IMR-90 (cell line): Measurements from ENCODE around the gene TST. TPM values are rescaled to one million over a fixed set of nuclear protein-coding genes. Genes with fewer than 3 reads are reported as not detected.

Experiments used
- ATAC-seq: fragments of 200-7000 bp; cut with Tn5 transposase; 2 replicates; pipeline ENCODE4 v1.9.1; 2020; ENCODE audit warnings: low read depth, mild to moderate bottlenecking, moderate library complexity
- BruUV-seq: library from RNA; stranded (reverse); fragments of 400-500 nt; replicated peaks from 2 replicates; lab custom pipeline; 2021; lab: Mats Ljungman, UMichigan
- CTCF ChIA-PET: fragments of 300-600 bp; formaldehyde crosslinking; extraction: SDS; loops from one replicate; lab custom pipeline; 2021; ENCODE audit warnings: antibody characterized with exemption; lab: Yijun Ruan, JAX
- POLR2A ChIA-PET: fragments of 300-600 bp; sonication (Branson Sonifier 250); formaldehyde crosslinking; loops from one replicate; lab custom pipeline; 2022; ENCODE audit warnings: antibody characterized with exemption; ENCODE audit not compliant: unreplicated experiment; lab: Charles Lee
- DNase-seq: peaks from one replicate; pipeline ENCODE4 v3.0.0; 2013
- H2AFZ ChIP-seq: replicated peaks from 2 replicates; pipeline ENCODE3; 2013; ENCODE audit warnings: low read length, mild to moderate bottlenecking; ENCODE audit not compliant: poor library complexity
- H2AK5ac ChIP-seq: 2 replicates; pipeline ENCODE4 v1.6.1; 2013; ENCODE audit warnings: low read depth, low read length, inconsistent platforms
- H2AK9ac ChIP-seq: replicated peaks from 2 replicates; pipeline ENCODE3; 2013; ENCODE audit warnings: mild to moderate bottlenecking, low read depth, low read length, moderate library complexity; ENCODE audit not compliant: poor library complexity
- H2BK120ac ChIP-seq: 2 replicates; pipeline ENCODE4 v1.6.1; 2013; ENCODE audit warnings: low read depth, low read length, inconsistent platforms
- H2BK15ac ChIP-seq: 3 replicates; pipeline ENCODE4 v1.6.1; 2013; ENCODE audit warnings: low read depth, low read length, inconsistent platforms
- H2BK20ac ChIP-seq: 2 replicates; pipeline ENCODE4 v1.6.1; 2013; ENCODE audit warnings: low read depth, mild to moderate bottlenecking, inconsistent platforms, low read length, moderate library complexity
- H2BK5ac ChIP-seq: 2 replicates; pipeline ENCODE4 v1.6.1; 2013; ENCODE audit warnings: mild to moderate bottlenecking, low read depth, low read length, inconsistent platforms; ENCODE audit not compliant: poor library complexity, severe bottlenecking
- H3K14ac ChIP-seq: replicated peaks from 2 replicates; pipeline ENCODE4 v1.6.1; 2013; ENCODE audit warnings: low read depth, low read length, inconsistent platforms
- H3K18ac ChIP-seq: 2 replicates; pipeline ENCODE4 v1.6.1; 2013; ENCODE audit warnings: low read depth, low read length, control low read depth
- H3K23ac ChIP-seq: 2 replicates; pipeline ENCODE4 v1.6.1; 2013; ENCODE audit warnings: low read depth, low read length, inconsistent platforms
- H3K27ac ChIP-seq: 2 replicates; pipeline ENCODE4 v1.5.1; 2013; ENCODE audit warnings: mild to moderate bottlenecking, control low read depth, low read length; ENCODE audit not compliant: insufficient read depth
- H3K27me3 ChIP-seq: 2 replicates; pipeline ENCODE4 v1.6.1; 2013; ENCODE audit warnings: low read length; ENCODE audit not compliant: control insufficient read depth, insufficient read depth
- H3K36me3 ChIP-seq: 2 replicates; pipeline ENCODE4 v1.6.1; 2013; ENCODE audit warnings: low read length, mixed read lengths; ENCODE audit not compliant: control insufficient read depth, insufficient read depth
- H3K4ac ChIP-seq: 2 replicates; pipeline ENCODE4 v1.6.1; 2013; ENCODE audit warnings: low read depth, low read length, inconsistent platforms
- H3K4me1 ChIP-seq: 2 replicates; pipeline ENCODE4 v1.6.1; 2013; ENCODE audit warnings: low read length, mixed read lengths; ENCODE audit not compliant: control insufficient read depth, insufficient read depth
- H3K4me2 ChIP-seq: 2 replicates; pipeline ENCODE4 v1.6.1; 2013; ENCODE audit warnings: low read depth, mild to moderate bottlenecking, control low read depth, low read length, moderate library complexity
- H3K4me3 ChIP-seq: 2 replicates; pipeline ENCODE4 v1.5.1; 2013; ENCODE audit warnings: low read depth, mild to moderate bottlenecking, control low read depth, low read length, moderate library complexity; ENCODE audit not compliant: insufficient read depth
- H3K56ac ChIP-seq: 2 replicates; pipeline ENCODE4 v1.6.1; 2013; ENCODE audit warnings: low read length, inconsistent platforms; ENCODE audit not compliant: insufficient read depth; ENCODE audit errors: extremely low read depth
- H3K79me1 ChIP-seq, 2 experiments: 2 replicates each; pipeline ENCODE4 v1.6.1; 2013; ENCODE audit warnings: low read length in 2 of 2, inconsistent platforms in 1 of 2, low read depth in 1 of 2
- H3K9ac ChIP-seq: 2 replicates; pipeline ENCODE4 v1.6.1; 2013; ENCODE audit warnings: low read depth, low read length, control low read depth
- H3K9me1 ChIP-seq: 2 replicates; pipeline ENCODE4 v1.6.1; 2013; ENCODE audit warnings: low read length, inconsistent platforms; ENCODE audit not compliant: insufficient read depth
- H3K9me3 ChIP-seq: 2 replicates; pipeline ENCODE4 v1.6.1; 2013; ENCODE audit warnings: low read length; ENCODE audit not compliant: control insufficient read depth, insufficient read depth
- H4K20me1 ChIP-seq: 2 replicates; pipeline ENCODE4 v1.6.1; 2013; ENCODE audit warnings: low read length, inconsistent platforms; ENCODE audit not compliant: insufficient read depth
- H4K5ac ChIP-seq: 2 replicates; pipeline ENCODE4 v1.6.1; 2013; ENCODE audit warnings: mild to moderate bottlenecking, low read depth, low read length, control low read depth
- H4K8ac ChIP-seq, 2 experiments: 2 replicates each; pipeline ENCODE4 v1.6.1; 2013; ENCODE audit warnings: low read depth in 2 of 2, low read length in 2 of 2, control low read depth in 1 of 2, inconsistent platforms in 1 of 2
- H4K91ac ChIP-seq: 2 replicates; pipeline ENCODE4 v1.6.1; 2013; ENCODE audit warnings: low read depth, low read length, inconsistent platforms; ENCODE audit not compliant: insufficient read depth
- BHLHE40 ChIP-seq: fragments of 150-350 bp; IDR thresholded peaks from 2 replicates; pipeline ENCODE4 v1.6.1; 2016; ENCODE audit warnings: mild to moderate bottlenecking, low read depth, low read length
- CEBPB ChIP-seq: IDR thresholded peaks from 2 replicates; pipeline ENCODE4 v1.6.1; 2012; ENCODE audit warnings: low read depth, low read length, improper control_type of control experiment
- CHD1 ChIP-seq: IDR thresholded peaks from 2 replicates; pipeline ENCODE4 v1.6.1; 2012; ENCODE audit warnings: low read depth, low read length, improper control_type of control experiment
- CTCF ChIP-seq: conservative IDR thresholded peaks from 2 replicates; pipeline ENCODE4 v1.5.1; 2012; ENCODE audit warnings: mild to moderate bottlenecking, low read depth, low read length, improper control_type of control experiment
- ELK1 ChIP-seq: fragments of 150-350 bp; IDR thresholded peaks from 2 replicates; pipeline ENCODE4 v1.6.1; 2016; ENCODE audit warnings: low read depth, mild to moderate bottlenecking, low read length, moderate library complexity, borderline replicate concordance
- MAFK ChIP-seq: IDR thresholded peaks from 2 replicates; pipeline ENCODE4 v1.6.1; 2012; ENCODE audit warnings: low read depth, low read length, improper control_type of control experiment
- MAZ ChIP-seq: IDR thresholded peaks from 2 replicates; pipeline ENCODE4 v1.6.1; 2012; ENCODE audit warnings: low read depth, mild to moderate bottlenecking, low read length, improper control_type of control experiment, moderate library complexity, borderline replicate concordance
- MXI1 ChIP-seq: IDR thresholded peaks from 2 replicates; pipeline ENCODE4 v1.6.1; 2012; ENCODE audit warnings: low read depth, mild to moderate bottlenecking, low read length, moderate library complexity, borderline replicate concordance
- NFE2L2 ChIP-seq: fragments of 150-350 bp; IDR thresholded peaks from 2 replicates; pipeline ENCODE4 v1.6.1; 2016; ENCODE audit warnings: low read depth, mild to moderate bottlenecking, low read length
- POLR2A ChIP-seq: IDR thresholded peaks from 2 replicates; pipeline ENCODE4 v1.6.1; 2012; ENCODE audit warnings: mild to moderate bottlenecking, low read depth, low read length
- RAD21 ChIP-seq: IDR thresholded peaks from 2 replicates; pipeline ENCODE4 v1.6.1; 2012; ENCODE audit warnings: low read length, improper control_type of control experiment
- RCOR1 ChIP-seq: IDR thresholded peaks from 2 replicates; pipeline ENCODE4 v1.6.1; 2012; ENCODE audit warnings: mild to moderate bottlenecking, low read length, improper control_type of control experiment; ENCODE audit not compliant: insufficient replicate concordance
- RFX5 ChIP-seq: IDR thresholded peaks from 2 replicates; pipeline ENCODE4 v1.8.0; 2012; ENCODE audit warnings: low read depth, mild to moderate bottlenecking, low read length, moderate library complexity
- SMC3 ChIP-seq: fragments of 150-350 bp; IDR thresholded peaks from 2 replicates; pipeline ENCODE4 v1.6.1; 2016; ENCODE audit warnings: low read depth, mild to moderate bottlenecking, antibody characterized with exemption, low read length, moderate library complexity
- USF2 ChIP-seq: fragments of 150-350 bp; IDR thresholded peaks from 2 replicates; pipeline ENCODE4 v1.6.1; 2017; ENCODE audit warnings: mild to moderate bottlenecking, antibody characterized with exemption, low read length, low read depth
- WGBS, 2 experiments: methylation state at CpG; one replicate each; pipeline versions ENCODE4 v1.1.5 to v1.1.7; 2013; ENCODE audit warnings: missing lambda C conversion rate in 2 of 2; ENCODE audit not compliant: insufficient read length in 1 of 2; ENCODE audit errors: extremely low coverage in 2 of 2; 5-methylcytosine and 5-hydroxymethylcytosine counted together
- dilution Hi-C: fragments of 300-500 bp; cut with HindIII; formaldehyde crosslinking; loops from one replicate; pipeline ENCODE4 v1.14.3; 2018; ENCODE audit warnings: low sequenced_read_pairs; ENCODE audit not compliant: unreplicated experiment
- in situ Hi-C: fragments of 300-500 bp; cut with MboI; formaldehyde crosslinking; loops from 3 replicates; pipeline ENCODE4 v1.14.3; 2019; ENCODE audit warnings: low sequenced_read_pairs, inconsistent platforms, mixed read lengths
- intact Hi-C: fragments of 100-400 bp; cut with micrococcal nuclease; formaldehyde crosslinking; loops from 2 replicates; pipeline ENCODE4 v1.10.0; 2022
- polyA plus RNA-seq, 3 experiments: library from polyadenylated mRNA; depleted of rRNA; stranded (reverse); fragments of >200 nt; gene quantifications; 2 replicates each; pipeline ENCODE4 v1.2.3, GENCODE V29; 2012; ENCODE audit warnings: low replicate concordance in 1 of 3
- total RNA-seq: library from RNA; depleted of rRNA; stranded (reverse); fragments of >200 nt; gene quantifications from 2 replicates; pipeline ENCODE4 v1.2.3, GENCODE V29; 2012

Gene TST
- total and polyA plus RNA-seq, 2 of the 4 experiments (the other 2 are of a cell fraction): 31.7 to 37.7 TPM

DNA sequence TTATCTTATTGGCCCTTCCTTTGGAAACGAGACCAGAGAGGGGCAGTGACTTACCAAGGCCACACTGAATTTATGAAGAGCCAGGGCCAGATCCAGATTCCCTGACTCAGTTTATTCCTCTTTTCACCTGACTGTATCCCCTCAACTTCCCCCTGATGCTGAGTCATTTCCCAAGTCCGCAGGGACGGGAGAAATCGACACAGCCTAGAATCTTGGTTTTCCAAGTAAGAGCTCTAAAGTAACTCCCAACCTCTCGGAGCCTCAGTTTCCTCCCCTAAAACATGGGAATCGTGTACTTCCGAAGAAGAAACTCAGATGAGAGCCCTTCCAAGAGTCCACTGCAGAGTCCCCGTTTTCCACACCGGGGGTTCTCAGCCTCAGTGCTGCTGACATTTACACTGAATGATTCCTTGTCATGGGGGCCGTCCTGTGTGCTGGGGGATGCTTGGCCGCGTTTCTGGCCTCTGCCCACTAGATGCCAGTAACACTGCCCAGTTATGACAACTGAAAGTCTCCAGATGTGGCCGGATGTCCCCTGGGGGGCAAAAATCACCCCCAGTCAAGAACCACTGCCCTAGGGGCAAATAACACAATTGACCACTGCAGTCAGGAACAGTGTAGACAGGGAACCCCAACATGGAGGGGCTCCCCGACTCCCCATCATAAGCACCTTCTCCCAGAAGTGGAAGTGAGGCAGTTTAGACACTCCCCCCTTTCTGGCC is 11.5 kb upstream of the TST start:
- H3K9me3 ChIP-seq: no peaks in the 10 kb centered on the region
- no peak overlapping the region for H3K4me2 ChIP-seq
- H2AK9ac ChIP-seq: no peak overlapping the region
- H2BK5ac ChIP-seq: no peak overlapping the region
- in situ Hi-C loops: no loop called here
- DNase-seq (no peak), ATAC-seq (no peak)
- 77% methylated on average over 10 of the region's 14 CpGs; no CpG with 5 or more reads in 1 of the 2 experiments for WGBS, 2 experiments
- POLR2A ChIA-PET: no interaction called here
- no peak overlapping the region for H3K56ac ChIP-seq
- H2BK20ac ChIP-seq: no peak overlapping the region
- H3K18ac ChIP-seq: no peak overlapping the region
- H2BK120ac ChIP-seq: no peak overlapping the region
- no peak overlapping the region for H3K9ac ChIP-seq
- H3K4me1 ChIP-seq: no peaks in the 10 kb centered on the region; the same call in 1 of the 2 replicates
- H3K4ac ChIP-seq: no peak overlapping the region
- no peak overlapping the region for H3K27ac ChIP-seq
- no peak overlapping the region for H3K23ac ChIP-seq
- intact Hi-C loops: no loop called here
- H2BK15ac ChIP-seq: no peak overlapping the region
- dilution Hi-C loops: no loop called here
- peaks cover 9% of the 10 kb centered on the region; the same call in 1 of the 2 replicates for H3K9me1 ChIP-seq
- CTCF ChIA-PET: no interaction called here
- no peak overlapping the region for H2AFZ ChIP-seq
- no peak overlapping the region for H3K14ac ChIP-seq
- no peak overlapping the region for H3K4me3 ChIP-seq
- no peak overlapping the region for H4K8ac ChIP-seq
- no peak overlapping the region for H4K5ac ChIP-seq
- BruUV-seq: no TSS peak
- H3K79me1 ChIP-seq: peaks cover 0 to 9% of the 10 kb centered on the region in 2 experiments; a peak in 2 of 4 replicates
- no peak overlapping the region for H2AK5ac ChIP-seq
- H3K27me3 ChIP-seq: peaks cover 5% of the 10 kb centered on the region
- no peak overlapping the region for H4K91ac ChIP-seq
- peaks cover 30% of the 10 kb centered on the region for H3K36me3 ChIP-seq
- peaks cover 8% of the 10 kb centered on the region; the same call in 1 of the 2 replicates for H4K20me1 ChIP-seq
- TF ChIP-seq MAFK: no peak
- TF ChIP-seq POLR2A: no peak
- TF ChIP-seq RAD21: no peak
- TF ChIP-seq SMC3: no peak
- TF ChIP-seq NFE2L2: no peak
- TF ChIP-seq RFX5: no peak
- no peak for TF ChIP-seq USF2
- TF ChIP-seq MAZ: no peak
- no peak for TF ChIP-seq CEBPB
- no peak for TF ChIP-seq MXI1
- TF ChIP-seq BHLHE40: no peak
- TF ChIP-seq ELK1: no peak
- TF ChIP-seq RCOR1: no peak
- TF ChIP-seq CTCF: no peak; the same call in 1 of the 2 replicates
- no peak for TF ChIP-seq CHD1
